Measurements from ENCODE around the gene CDC5L.

CDC5L gene

GRCh38 chr6:44375071-44375470 is 12.4 kb upstream of the CDC5L start:
- DNase-seq: no peak

GRCh38 chr6:44377484-44377883 is 10.0 kb upstream of the CDC5L start:
- no peak for DNase-seq

GRCh38 chr6:44377971-44378370 is 9.5 kb upstream of the CDC5L start:
- DNase-seq: no peak

GRCh38 chr6:44381739-44382138 is 5.8 kb upstream of the CDC5L start:
- no peak for DNase-seq

GRCh38 chr6:44386364-44386928 is 1.1 kb upstream of the CDC5L start:
- no peak for DNase-seq

- DNase-seq: no peak
Observed at GRCh38 chr6:44386929-44387345, 569 bp upstream of the CDC5L start.

GRCh38 chr6:44388135-44388487 is 605 bp downstream of the CDC5L start:
- no peak for DNase-seq

- no peak for DNase-seq
Observed at GRCh38 chr6:44388887-44389286, 1.4 kb downstream of the CDC5L start.

- DNase-seq: no peak
Observed at GRCh38 chr6:44390158-44390683, 2.7 kb downstream of the CDC5L start.

- DNase-seq: no peak
Observed at GRCh38 chr6:44395501-44395900, 8.0 kb downstream of the CDC5L start.

- no peak for DNase-seq
Observed at GRCh38 chr6:44396968-44397367, 9.5 kb downstream of the CDC5L start.

- DNase-seq: no peak
Observed at GRCh38 chr6:44397424-44398164, 10.1 kb downstream of the CDC5L start.

- no peak for DNase-seq
Observed at GRCh38 chr6:44399991-44400390, 12.5 kb downstream of the CDC5L start.

GRCh38 chr6:44400572-44400971 is 13.1 kb downstream of the CDC5L start:
- no peak for DNase-seq

- DNase-seq: no peak
Observed at GRCh38 chr6:44401138-44401537, 13.6 kb downstream of the CDC5L start.

GRCh38 chr6:44404022-44404714 is 16.7 kb downstream of the CDC5L start:
- no peak for DNase-seq

- DNase-seq: no peak
Observed at GRCh38 chr6:44404715-44405099, 17.2 kb downstream of the CDC5L start.

- no peak for DNase-seq
Observed at GRCh38 chr6:44407951-44408670, 20.6 kb downstream of the CDC5L start.

- no peak for DNase-seq
Observed at GRCh38 chr6:44409207-44409794, 21.8 kb downstream of the CDC5L start.

- DNase-seq: no peak
Observed at GRCh38 chr6:44410363-44410762, 22.9 kb downstream of the CDC5L start.

GRCh38 chr6:44411141-44411540 is 23.6 kb downstream of the CDC5L start:
- no peak for DNase-seq

GRCh38 chr6:44415449-44415848 is 27.9 kb downstream of the CDC5L start:
- DNase-seq: no peak
